Activated T-cell treated with anti-CD3 and anti-CD28 coated beads for 24 hours (primary cell): ENCODE measurements around the gene LRSAM1.

ENCODE experiments used
- DNase-seq: peaks from one replicate; pipeline ENCODE4 v3.0.0-alpha.2; 2020; ENCODE audit warnings: low read depth

The LRSAM1 gene

DNA sequence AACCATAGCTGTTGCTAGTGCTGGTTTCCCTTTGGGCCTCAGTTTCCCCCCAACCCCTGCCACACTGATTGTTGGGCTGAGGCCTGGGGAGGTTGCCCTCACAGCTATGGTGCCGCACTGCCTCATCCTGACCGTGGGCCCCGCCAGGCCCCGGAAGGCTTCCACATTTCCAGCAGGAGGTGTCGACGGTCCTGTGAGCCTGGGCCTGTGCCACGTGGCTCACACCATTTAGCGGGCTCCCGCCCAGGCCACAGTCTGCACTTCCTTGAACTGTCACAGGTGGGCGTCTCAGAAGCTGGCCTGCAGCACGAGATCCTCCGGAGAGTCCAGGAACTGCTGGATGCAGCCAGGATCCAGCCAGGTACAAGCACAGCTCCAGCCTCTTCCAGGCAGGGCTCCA lies 45.7 kb downstream of the LRSAM1 start:
- DNase-seq, result no peak

DNA sequence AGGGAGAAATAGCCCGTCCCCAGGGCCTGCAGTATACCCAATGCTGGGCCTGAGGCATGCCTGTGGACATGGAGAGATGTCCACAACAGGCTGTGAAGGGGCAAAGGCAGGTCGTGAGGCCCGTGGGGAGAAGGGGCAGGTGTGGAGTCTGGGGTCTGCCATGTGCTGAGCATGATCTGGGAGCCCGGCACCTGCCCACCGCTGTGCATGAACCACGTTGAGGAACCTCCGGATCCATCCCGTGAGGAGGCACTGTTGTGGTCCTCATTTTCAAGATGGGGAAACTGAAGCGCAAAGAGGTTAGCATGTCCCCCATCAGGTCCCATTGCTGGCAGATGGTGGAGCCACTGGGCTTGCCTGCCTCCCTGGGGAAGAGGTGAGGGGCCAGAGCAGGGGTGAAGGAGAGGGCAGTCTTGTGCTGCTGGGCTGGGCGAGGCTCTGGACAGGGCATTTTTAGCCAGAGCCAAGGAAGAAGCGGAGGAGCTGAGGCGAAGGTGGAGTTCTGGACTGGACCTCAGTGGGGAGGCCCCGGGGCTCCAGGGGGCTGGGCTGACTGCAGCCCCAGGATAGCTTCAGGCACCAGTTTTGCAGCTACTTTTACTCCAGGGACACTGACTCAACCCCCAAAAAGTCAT lies 46.5 kb downstream of the LRSAM1 start:
- DNase-seq, result no peak

DNA sequence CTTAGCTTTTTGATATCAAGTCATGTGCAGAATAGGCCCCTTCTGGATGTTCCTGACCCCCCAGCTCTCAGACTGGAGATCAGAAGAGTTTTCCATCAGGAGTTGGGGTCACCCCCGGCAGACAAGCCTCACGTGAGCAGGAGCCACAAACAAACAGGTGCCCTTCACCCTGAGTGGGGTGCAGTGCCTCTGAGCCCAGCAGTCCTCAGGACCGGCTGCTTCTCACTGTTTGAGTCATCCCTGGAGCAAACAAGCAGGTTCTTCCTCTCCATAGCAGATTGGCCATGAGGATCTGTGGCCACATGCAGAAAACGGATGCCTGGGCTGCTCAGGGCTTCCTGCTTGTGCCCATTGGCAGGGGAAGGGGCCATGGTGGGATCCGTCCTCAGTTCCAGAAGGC lies 47.0 kb downstream of the LRSAM1 start:
- DNase-seq, result no peak

DNA sequence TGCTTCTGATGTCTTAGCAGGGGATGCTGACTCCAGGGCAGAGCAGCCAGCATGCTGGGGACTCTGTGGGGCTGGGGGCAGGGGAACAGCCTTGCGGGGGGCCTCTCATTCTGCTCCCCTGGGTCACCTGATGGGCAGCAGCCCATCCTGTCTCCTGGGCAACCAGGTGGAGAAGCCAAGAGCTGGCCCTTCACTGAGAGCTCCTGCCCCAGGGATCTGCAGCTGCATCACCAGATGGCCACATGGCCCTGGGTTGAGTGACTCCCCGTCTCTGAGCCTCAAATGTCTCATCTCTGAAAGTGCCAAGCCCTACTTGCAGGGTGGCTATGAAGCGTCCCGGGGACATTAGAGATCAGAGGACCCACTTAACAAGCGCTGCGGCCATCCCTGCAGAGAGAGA lies 49.1 kb downstream of the LRSAM1 start:
- no peak for DNase-seq

DNA sequence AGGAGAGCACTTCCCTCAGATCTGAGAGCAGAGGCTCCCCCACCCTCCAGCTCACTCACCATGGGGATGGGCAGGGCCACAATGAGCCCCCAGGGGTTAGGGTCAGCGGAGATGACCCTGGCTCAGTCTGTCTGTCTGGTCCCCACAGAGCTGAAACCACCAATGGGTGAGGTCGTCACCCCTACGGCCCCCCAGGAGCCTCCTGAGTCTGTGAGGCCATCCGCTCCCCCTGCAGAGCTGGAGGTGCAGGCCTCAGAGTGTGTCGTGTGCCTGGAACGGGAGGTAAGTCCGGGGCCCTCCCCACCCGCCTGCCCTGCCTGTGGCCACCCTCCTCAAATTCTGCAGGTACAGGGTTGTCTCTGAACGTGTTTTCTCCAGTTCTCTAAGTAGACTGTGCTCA lies 49.6 kb downstream of the LRSAM1 start:
- no peak for DNase-seq

DNA sequence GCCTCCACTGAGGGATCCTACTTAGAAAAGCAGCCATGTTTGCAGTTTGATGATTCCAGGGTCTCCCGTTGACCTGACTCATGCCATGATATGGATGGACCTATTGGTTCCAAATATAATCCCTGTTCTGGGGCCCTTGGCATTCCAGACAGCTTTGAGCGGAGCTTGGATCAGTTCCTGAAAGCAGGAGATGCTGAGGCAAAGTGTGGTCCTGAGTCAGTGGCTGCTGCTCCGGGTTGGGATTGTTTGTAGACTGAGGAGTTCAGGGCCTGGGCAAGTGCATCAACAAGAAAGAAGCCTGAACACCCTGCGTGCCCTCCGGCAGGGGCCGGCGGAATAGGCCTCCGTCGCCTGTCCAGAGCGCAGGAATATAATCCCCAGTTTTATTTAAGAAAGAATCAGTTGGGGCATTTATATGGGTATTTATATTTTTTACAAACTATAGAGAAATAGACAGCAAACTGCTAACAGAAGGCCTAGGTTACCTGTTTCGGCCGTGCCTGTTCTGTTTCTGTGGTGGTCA lies 50.6 kb downstream of the LRSAM1 start:
- no peak for DNase-seq

DNA sequence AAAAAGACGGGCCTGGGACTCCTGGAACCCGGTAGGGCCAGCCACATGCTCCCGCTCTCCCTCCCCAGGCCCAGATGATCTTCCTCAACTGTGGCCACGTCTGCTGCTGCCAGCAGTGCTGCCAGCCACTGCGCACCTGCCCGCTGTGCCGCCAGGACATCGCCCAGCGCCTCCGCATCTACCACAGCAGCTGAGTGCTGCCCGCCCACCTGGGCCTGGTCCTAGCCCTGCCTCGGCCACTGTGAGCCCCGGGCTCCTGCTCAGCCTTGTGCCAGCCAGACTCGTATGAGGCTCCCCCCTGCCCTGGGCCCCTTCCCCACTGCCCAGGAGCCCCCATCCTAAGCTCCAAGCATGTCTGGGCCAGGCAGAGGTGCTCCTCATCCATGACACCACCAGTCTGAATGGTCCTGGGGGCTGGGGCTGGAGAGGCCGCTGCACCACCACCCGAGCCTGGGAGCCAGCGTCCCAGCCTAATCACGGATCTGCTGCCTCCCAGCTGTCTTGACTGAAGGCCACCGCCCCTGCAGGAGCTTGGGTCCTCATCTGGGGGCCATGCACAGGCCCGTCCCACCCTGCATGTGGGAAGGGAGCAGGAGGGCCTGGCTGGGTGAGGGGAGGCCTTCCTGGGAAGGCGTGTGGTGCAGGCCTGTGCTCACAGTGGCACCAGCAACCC lies 51.5 kb downstream of the LRSAM1 start:
- DNase-seq, result no peak

DNA sequence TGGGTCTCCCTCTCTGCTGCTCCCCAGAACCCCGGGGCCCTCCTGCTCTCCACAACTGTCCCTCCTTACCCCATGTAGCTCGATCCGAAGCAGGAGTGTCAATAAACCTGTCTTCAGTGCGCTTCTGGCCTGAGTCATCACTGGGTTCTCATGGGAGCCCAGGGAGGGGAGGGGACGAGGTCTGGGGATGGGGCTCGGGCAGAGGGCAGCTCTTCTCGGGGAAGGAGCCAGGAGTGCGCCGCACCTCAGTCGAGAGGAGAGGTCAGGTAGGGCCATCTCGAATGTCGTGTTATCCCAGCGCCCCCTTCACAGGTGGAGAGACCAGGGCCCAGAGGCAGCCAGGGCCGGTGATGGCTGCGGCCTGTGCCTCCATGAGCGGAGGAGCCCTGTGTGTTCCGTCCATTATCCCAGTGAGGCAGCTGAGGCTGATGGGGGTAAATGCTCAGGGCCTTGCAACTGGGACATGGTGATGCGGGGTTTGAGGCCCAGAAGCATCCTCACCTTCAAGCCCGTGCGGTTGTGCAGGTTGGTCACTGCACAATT lies 52.1 kb downstream of the LRSAM1 start:
- no peak for DNase-seq

DNA sequence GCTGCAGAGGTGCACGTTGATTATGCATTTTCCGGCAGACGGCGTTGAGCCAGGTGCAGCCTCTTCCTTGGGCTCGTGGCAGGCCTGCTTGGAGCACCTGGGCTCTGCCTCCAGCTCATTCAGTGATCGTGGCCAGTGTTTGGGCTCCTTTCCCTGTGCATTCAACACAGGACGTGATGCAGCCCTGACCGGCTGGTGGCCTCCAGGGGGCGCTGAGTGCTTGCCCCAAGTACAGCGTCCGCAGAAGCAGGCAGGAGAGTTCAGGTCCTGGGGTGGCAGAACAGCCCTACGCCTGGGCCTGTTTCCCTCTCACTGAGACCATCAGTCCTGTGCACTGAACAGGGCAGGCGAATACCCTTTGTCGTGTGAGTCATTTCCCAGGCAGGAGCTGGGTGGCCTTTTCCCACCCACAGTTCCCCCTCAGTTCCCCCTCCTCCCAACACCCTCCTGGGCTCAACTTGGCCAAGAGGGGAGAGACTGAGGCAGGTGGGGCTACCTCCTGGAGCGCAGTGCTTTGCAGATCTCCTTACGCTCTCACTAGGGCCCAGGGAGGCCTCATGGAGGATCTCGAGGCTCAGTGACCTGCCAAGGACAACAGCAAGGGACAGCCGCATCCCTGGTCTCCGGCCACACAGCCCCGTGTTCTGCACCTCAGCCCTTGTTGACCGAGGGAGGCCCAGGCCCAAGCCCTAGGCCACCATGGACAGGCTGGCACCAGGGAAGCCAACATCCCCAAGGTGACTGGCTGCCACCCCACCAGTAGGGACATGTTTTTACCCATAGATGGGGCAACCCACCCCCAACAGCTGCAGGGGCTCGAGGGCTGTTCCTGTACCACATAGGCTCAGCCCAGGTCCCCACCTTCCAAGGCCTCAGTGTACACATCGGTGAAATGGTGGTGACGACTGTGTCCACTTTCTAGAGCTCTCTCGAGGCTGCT lies 52.9 kb downstream of the LRSAM1 start:
- DNase-seq, result peak; percentile 62

DNA sequence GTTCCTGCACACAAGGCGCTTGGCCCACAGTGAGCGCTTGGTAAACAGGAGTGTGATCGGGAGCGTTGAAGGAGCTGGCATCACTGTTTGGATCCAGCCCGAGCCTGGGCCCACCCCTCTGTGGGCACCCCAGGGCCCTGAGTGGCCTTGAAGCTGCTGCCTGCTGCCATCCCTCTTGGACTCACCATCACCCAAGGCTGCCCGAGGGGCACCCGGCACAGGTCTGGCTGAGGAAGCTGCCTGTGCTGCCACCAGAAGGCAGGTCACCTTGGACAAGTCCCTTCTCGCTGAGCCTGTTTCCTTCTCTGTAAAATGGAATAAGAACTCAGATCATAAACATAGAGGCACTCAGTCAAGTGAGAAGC lies 53.6 kb downstream of the LRSAM1 start:
- no peak for DNase-seq

DNA sequence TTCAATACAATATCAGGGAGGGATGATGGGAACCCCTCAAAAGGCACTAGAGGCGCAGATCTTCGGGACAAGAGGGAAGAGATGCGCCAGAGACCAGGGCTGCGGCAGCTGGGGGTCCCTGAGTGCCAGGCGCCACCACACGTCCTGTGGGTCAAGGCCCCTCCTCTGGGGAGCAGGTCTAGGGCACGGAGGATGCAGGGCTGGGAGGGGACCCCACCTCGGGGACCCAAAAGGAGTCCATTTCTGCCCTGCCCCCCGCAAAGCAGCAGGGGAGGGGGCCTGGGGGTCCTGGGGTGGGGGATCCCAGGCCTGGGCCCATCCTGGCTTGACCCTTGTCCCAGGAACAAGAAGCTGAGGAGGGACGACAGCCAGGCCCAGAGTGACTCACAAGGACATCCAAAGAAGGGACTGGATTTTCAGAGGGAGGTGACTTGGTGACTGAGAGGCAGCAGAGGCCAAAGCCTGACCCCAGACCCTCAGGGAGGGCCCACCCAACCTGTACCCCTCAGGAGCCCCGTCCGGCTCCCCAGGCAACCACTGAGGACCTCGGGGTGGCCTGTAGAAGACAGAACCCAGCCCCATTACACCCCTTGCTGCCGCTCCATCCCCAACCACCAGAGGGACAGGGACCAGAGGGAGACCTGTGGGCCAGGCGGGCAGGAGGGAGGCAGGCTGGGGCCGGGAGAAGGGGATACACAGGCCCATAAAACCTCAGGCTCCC lies 54.2 kb downstream of the LRSAM1 start:
- peak; percentile 11 for DNase-seq

DNA sequence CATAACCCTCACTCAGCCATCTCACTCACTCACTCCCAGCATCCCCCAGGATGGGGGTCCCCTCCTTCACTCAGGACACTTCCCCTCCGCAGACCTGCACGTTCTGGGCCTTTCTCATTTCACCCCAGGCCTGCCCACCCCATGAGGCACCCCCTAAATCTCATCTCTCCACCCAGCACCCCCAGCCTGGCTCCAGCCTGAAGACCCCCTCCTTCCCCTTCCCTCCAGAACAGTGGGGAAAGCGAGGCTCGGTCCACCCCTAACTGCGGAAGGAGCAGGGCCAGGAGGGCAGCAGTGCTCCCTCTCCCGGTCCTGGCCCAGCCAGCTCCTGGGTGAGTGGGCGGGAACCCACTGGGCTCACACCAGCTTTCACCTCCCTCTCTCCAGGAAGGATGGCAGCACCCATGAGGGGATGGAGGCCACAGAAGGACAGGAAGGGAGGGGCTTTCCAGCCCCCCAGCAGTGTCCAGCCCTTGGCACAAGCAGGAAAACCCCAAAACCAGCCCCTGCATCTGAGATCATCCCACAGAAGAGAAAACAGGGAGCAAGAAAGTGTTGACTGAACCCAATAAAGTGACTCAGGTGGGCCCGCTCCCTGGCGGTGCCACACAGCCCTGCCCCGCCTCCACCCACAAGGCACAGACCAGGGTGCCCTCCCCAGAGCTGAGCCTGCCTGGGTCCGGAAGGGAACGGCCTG lies 55.0 kb downstream of the LRSAM1 start:
- DNase-seq, result no peak

DNA sequence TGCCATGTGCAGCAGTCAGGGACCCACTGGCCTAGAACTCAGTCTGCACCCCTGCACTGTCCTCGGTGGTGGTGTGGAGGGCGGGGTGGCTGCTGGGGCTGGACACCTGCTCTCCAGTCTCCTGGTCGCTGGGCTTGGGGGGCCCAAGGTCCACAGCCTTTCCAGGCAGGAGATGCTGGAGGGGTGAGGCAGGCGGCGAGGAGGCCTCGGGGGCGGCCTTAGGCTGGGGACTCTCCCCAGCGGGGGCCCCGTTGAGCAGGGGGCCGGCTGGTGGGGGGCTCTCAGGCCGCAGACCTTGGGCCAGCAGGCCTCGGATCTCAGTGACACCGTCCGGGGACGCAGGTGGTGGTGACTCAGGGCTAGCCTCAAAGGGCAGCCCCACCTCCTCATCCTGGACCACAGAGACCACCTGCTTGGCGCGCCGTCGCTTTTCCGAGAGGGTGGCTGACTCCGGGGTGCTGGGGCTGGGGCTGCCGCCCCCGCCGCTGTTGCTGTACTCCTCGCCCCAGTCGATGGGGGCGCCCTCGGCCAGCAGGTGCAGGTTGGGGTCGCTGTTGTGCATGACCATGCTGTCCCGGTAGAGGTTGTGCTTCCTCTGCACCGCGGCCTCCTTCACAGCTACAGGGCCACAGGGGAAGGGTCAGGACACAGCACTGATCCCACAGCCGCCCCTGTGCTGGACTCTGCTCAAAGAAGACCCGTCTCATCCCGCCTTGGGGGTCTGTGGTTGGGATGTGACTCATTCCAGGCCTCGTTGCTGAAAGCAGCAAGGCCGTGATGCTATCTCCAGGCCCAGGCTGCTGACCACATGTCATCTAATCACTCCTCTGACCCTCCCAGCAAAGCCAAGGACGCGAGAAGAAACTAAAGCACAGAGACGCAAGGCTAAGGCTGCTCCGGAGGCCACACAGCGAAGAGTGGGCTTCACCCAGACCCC lies 55.8 kb downstream of the LRSAM1 start:
- no peak for DNase-seq

DNA sequence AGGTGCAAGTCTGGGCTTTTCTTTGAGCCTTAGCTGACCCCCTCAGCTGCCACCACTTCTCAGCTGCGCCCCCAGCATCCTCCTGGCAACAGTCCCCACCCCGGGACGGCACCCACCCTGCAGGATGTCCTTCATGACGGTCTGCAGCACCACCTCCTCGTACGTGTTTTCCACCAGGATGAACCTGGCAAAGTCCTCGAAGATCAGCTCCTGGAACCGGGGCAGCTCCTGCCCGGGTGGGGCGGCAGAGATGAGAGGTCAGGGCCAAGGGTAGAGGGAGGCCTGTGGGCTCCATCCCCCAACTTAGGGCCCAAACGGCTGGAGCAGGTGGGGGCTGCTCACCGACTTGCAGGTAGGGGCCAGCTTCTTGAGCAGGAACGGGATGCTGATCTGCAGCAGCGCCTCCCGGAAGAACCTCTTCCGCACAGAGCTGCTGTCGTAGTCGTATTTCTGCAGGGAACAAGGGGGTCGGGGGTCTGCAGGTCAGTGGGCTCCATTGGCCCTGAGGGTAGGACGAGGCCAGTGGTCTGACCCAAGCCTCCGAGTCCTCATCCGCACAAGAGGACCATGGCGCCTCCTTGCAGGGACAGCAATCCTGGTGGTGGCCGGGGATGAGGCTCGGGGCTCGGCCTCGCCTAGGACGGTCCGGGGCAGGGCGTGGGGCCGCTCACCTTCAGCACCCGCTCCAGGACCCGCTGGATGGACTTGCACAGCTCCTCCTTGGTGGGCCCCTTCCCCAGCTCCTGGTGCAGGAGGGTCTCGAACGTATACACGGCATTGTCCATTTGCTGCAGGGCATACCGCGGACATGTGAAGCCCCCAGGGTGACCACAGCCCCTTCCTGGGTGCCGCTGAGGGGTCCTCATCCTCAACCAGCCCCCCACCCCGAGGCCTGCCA lies 56.7 kb downstream of the LRSAM1 start:
- no peak for DNase-seq

DNA sequence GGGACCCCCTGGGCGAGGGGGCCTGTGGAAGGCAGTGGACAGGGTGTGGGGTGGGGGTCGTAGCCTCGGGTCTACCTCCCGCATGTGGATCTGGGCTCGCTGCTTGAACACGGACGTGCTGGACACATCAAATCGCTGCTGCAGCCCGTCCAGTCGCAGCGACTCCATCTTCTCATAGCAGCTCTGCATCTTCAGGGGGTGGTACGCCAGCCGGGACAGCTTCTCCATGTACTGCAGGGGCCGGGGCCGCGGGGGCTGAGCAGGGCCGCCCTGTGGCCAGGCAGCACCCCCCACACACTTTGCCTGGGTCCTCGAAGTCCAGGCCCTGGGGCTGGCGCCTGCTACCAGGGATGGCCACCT lies 57.6 kb downstream of the LRSAM1 start:
- no peak for DNase-seq

DNA sequence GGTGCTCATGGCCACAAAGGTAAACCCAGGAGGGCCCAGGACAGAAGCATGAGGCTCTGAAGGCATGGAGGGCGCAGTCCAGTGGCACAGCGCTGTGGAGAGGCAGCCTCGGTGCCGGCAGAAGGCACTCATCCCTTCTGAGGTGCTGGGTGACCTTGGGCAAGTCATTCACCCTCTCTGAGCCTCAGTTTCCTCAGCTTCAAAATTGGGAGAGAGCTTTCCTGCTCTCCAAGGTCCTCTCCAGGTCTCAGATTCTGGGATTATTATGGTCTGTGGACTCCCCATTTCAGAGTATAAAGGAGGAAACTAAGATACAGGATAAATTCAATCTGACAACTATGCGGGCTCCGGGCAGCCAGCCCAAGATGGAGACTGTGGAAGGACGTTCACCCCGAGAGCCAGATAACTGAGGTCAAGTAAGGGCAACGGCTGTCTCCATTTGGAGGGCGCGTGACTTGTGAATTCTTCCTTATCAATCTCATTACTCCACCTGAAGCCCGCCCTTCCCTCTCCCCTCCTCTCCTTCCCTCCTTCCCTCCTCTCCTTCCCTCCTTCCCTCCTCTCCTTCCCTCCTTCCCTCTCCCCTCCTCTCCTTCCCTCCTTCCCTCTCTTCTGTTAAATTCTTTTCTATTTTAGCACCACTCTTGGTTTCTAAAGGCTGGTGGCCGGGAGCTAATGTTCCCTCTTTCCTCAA lies 58.1 kb downstream of the LRSAM1 start:
- no peak for DNase-seq

DNA sequence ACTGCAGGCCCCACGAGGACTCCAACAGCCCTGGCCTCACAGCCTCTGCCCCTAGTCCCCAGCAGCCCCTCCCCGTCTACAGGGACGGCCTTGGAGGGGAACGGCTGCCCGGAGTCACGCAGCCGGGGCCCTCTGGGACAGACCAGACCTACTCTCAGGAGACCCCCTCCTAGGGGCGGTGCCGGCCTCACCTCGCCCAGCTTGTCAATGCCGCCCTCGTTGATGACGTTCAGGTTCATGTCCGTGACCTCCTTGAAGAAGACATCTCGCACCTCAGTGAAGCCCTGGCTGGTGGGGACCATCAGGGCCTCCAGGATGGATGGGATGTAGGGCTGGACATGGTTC lies 58.6 kb downstream of the LRSAM1 start:
- DNase-seq, result no peak

DNA sequence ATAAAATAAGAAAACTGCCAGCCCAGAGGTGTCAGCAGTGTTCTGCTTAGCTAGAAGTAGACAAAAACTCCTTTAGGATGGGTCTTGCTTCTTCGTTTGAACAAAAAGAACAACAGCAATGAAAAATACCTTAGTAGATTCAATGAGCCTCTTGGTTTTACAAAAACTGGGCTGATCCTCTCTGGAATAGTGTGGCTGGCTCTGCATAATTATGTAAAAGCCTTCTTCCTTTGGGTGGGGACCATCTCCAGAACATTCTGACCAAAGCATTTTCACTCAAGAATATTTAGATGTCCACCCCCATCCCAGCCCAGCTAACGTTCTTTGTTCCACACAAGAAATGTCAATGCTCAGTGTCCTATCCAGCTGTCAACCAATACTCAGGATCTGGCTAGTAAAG lies 63.2 kb downstream of the LRSAM1 start:
- DNase-seq, result no peak
